Body of pancreas (tissue), 4 donors: Measurements from ENCODE around the gene HS1BP3.

ENCODE experiments used
- POLR2A ChIP-seq, 3 donors: fragments of 450-650 bp; IDR thresholded peaks; one replicate each; pipeline ENCODE4 v1.6.1; 2016; ENCODE audit warnings: antibody characterized with exemption in 3 of 3, mild to moderate bottlenecking in 2 of 3
- TF ChIP-seq, protein P1 (sequence below), 7 experiments: fragments of 450-650 bp in 4 of 7; fragments of 200-600 bp in 3 of 7; sonication (generic) in 3 of 7; IDR thresholded peaks; one replicate each; pipeline ENCODE4 v1.5.1; 2016 to 2019; ENCODE audit warnings: antibody characterized with exemption in 7 of 7

- TF ChIP-seq, protein P1, sequence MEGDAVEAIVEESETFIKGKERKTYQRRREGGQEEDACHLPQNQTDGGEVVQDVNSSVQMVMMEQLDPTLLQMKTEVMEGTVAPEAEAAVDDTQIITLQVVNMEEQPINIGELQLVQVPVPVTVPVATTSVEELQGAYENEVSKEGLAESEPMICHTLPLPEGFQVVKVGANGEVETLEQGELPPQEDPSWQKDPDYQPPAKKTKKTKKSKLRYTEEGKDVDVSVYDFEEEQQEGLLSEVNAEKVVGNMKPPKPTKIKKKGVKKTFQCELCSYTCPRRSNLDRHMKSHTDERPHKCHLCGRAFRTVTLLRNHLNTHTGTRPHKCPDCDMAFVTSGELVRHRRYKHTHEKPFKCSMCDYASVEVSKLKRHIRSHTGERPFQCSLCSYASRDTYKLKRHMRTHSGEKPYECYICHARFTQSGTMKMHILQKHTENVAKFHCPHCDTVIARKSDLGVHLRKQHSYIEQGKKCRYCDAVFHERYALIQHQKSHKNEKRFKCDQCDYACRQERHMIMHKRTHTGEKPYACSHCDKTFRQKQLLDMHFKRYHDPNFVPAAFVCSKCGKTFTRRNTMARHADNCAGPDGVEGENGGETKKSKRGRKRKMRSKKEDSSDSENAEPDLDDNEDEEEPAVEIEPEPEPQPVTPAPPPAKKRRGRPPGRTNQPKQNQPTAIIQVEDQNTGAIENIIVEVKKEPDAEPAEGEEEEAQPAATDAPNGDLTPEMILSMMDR (IDR thresholded peaks at IDR 0.05), result no peak
- TF ChIP-seq POLR2A (IDR thresholded peaks at IDR 0.05), result no peak
Measured at GRCh38 chr2:20626698-20627513, 24.0 kb downstream of the HS1BP3 start.
